NCI-H2107 treated with DMSO at 0.1 percent for 48 hours (cell line): ENCODE results near the gene PTPRN.
A peak's percentile ranks its signal among the peaks of the same experiment; 100 is the strongest.
"Not testable (repeated sequence)": the region's sequence is repeated elsewhere in the genome, so short reads cannot be mapped to it uniquely, and the experiment has no call there.

Source experiments
- DNase-seq: peaks from one replicate; lab custom pipeline; 2025; ENCODE audit not compliant: unreplicated experiment; lab: John Stamatoyannopoulos, UW

The PTPRN gene

DNA sequence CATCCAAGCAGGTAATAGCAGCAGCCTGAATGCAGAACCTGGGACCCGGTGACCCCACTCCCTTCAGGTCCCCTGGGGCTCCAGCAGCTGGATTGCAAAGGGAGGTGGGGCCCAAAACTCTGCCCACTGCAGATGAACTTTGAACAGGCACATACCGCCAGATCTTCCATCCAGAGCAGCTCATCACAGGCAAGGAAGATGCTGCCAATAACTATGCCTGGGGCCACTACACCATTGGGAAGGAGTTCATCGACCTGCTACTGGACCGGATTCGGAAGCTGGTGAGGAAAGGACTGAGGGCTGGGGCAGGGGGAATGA is 39.2 kb downstream of the PTPRN start:
- no peak for DNase-seq

DNA sequence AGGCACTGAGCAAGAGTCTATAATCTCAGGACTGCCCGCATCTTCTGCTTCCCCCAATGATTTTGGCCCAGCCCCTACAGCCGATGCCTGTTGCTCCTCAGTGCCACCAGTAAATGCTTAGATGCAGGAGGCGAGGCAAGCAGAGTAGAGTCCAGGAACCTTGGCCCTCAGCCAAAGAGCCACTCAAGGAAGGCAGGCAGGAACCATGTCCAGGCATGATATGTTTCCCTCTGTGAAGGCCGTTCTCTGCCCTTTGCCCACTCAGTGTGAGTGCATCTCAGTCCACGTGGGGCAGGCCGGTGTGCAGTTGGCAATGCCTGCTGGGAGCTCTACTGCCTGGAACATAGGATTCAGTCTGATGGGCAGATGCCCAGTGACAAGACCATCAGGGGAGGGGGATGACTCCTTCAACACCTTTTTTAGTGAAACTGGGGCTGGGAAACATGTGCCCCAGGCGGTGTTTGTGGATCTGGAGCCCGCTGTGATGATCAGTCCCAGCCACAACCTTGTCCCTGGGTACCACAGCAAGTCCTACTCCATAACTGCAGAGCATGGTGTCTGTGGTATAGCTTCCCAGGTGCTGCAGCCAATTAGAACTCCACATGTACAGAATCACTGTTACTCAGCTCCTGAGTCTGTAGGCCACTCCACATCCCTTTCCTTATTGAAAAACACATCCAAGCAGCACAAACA is 39.7 kb downstream of the PTPRN start:
- no peak for DNase-seq

DNA sequence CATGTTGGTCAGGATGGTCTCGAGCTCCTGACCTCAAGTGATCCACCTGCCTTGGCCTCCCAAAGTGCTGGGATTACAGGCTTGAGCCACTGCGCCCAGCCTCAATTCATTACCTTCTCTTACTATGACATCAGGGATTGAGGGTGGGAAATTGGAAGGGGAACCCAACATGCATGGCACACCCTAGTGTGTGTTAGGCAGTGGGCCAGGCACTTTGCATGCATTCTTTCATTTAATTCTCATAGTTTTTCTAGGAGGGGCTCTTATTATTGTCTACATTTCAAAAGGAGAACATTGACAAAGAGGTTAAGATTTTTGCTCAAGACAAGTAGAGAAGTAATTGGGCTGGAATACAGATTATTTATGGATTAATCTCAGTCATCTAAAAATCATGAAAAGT is 40.9 kb downstream of the PTPRN start:
- no peak for DNase-seq

DNA sequence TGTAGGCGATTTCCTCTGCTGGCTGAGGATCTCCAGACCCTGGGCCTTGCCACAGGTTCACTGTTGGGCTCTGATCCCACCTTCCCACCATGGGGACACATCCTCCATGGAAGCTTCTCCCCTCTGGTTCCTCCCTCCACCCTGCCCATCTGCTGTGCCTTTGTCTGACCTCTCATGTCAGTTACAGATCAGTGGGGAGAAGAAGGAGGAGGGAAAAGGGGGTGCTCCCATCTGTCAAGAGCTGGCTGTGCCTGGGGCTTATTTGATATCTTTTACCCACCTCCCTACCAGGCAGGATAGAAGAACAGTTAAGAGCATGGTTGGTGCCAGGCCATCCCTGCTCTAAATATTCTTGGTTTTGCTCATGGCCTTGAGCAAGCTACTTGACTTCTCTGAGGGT is 42.3 kb downstream of the PTPRN start:
- DNase-seq: no peak

DNA sequence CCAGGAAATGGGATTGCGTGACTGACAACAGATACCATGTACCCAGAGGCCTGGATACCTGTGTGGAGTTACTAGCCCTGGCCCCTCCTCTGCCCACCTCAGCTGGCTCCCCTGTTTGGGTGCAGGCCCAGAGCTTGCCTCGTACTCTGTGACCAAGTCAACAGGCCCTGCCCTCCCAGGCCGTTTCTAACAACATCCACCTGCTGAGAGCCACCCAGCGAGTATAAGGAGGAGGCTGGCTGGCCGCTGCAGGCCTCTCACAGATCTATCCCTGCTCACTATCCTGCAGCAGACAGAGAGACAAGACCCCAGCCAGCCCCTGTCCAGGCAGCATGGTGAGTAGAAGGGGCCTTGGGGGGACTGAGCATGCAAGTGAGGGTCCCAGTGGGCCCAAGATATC is 43.0 kb downstream of the PTPRN start:
- no peak for DNase-seq

DNA sequence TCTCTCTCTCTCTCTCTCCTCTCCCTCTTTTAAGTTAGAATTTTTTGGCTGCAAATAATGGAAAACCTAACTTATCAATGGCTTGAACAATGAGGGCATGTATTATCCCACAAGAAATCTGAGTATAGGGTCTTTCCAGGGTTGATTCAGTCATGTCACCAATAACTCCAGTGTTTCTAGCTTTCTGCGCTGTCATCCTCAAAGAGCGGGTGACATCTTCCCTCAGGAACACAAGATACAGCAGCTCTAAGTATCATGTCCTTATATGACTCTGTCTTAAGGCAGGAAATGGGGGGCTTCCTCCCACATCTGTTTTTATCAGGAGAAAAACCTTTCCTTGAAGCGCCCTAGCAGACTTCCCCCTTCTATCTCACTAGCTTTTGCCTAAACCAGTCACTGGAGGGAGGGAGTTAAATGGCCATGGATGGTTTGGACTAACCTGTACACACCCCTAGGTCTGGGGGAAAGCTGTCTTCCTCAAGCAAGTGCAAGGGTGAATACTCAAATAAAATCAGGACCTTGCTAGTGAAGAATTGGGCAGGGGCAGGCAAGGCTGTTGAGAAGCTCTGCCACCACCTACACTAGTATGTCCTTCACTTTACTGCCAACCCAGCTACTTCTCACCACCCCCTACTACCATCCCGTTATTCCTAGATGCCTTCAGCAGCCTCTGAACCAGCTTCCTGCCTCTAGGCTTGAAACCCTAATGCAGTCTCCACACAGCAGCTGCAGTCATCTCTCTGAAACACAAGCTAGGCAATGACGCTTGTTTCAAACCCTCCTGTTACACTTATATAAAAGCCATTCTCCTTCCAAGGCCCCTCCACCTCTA is 48.0 kb downstream of the PTPRN start:
- no peak for DNase-seq

DNA sequence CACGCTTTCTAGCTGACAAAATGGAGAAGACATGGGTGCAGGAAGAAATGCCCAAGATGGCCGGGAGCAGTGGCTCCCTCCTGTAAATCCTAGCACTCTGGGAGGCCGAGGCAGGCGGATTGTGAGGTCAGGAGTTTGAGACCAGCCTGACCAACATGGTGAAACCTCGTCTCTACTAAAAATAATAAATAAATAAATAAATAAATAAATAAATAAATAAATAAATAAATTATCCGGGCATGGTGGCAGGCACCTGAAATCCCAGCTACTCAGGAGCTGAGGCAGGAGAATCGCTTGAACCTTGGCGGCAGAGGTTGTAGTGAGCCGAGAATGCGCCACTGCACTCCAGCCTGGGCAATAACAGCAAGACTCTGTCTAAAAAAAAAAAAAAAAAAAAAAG is 50.3 kb downstream of the PTPRN start:
- DNase-seq: not testable (repeated sequence)

DNA sequence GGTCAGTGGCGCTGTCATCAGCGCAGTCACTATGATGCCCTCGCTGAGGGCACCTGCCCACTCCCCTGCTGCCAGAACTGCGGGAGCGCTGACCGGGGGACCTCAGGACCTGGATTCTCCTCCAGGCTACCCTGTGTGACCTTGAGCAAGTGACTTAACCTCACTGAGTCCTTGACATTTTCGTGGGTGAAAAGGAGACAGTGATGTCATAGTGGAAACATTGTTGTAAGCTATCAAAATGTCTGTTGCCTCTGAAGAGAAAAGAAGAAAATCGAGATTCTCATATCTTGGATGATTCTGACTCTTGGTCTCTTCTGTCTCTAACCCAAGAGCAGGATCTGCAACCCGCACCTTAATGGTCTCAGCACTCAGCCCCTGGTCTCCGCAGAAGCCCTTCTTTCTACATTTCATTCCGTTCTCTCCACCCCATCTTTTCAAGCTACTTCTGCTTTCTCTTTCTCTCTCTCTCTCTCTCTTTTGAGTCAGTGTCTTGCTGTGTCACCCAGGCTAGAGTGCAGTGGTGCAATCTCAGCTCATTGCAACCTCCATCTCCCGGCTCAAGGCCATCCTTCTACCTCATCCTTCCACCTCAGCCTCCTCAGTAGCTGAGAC is 54.5 kb downstream of the PTPRN start:
- DNase-seq: no peak

DNA sequence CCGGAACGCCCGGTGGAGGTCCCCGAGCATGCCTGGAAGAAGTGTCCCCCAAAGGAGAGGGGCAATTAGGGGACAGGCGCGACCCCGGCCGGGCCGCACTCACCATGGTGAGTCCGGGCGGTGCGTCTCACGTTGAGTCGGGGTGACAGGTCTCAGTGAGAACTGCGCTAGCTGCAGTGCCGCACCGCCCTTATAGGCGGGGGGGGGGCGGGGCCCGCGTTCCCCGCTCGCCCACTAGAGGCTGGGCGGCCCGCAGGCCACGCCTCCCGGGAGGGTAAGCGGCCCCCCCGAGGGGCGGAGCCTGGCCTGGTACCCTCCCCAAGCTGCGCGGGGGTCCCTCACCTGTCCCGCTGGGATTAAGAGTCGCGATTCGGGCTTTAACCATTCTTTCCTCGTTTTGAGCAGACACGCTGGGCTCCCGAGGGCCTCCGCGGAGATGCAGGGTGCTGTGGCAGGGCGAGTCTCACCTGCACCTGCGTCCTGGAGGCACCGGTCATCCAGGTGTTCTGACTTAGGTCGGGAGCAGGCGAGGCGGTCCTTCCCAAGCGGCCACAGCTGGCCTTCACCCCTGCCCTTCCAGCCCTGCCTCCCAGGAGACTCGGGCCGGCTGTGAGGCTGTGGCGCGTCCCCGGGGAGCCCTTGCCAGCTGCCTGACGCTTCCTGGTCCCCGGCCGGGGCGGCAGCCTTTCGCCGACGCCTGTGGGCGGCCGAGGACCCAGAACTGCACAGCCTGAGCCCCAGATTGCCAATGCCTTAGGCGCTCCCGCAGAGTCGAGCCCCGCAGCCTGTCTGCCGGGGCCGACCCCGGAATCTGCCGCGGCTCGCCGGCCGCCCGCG is 55.2 kb downstream of the PTPRN start, which contains the start of gene TUBA4A:
Gene TUBA4A (minus strand): TSS at position 166 of the 837 bp plus-strand sequence. CDS start 60 bp downstream, at position 106.
- peak; percentile 9 for DNase-seq

DNA sequence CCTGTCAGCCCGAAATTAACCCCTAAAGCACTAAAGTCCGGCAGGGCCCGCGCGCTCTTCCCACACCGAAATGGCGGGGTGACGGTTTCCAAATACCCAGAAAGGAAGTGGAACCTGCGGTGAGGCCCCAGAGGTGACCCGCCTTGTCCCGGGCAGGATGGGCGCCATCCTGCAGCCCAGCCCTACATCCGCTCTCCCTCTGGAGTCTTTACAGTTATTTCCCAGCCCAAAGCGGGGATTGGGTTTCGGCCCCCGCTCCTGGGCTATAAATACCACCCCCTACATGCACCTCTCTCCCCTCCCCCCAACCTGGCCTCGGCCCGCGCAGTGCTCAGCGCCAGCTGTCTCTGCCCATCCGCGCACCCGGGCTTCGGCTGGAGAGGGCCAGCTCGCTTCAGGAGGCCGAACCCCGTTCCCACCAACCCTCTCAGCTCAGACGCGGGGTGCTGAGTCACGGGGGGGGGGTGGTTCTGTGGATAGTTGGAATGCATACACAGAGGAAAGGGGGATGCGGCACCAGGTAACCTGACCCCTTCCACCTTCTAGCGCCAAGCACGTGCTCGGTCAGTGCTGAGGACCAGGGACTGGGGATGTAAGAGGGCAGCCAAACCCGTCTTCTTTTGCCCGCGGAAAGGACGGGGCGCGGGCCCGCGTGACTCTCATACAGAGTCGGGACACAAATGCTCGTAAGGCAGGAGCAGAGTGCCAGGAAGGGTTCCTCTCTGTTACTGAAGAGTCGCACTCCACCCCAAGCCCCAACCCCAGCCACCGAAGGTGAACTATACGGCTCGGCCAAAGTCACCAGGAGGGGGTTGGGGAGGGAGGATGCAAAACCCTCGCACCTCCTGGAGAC is 56.1 kb downstream of the PTPRN start, which contains the start of gene TUBA4B:
Gene TUBA4B (plus strand): TSS at position 344 of the 853 bp plus-strand sequence. CDS start 165 bp downstream, at position 509.
- DNase-seq: no peak

DNA sequence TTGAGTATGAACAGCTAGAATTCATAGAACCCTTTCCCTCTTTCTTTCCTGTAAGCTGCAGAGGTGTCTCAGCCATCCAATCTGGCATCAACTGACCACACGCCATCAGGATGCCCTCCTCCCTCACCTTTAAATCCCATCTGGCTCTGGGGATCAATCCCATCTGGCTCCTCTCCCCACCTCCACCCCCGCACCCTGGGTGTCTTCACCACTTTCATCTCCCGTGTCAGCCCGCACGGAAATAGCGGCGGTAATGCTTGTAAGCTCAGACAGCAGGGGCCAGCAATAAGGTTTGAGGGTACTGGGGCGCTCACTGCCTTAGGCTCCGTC is 56.7 kb downstream of the PTPRN start:
- DNase-seq: peak; percentile 37

DNA sequence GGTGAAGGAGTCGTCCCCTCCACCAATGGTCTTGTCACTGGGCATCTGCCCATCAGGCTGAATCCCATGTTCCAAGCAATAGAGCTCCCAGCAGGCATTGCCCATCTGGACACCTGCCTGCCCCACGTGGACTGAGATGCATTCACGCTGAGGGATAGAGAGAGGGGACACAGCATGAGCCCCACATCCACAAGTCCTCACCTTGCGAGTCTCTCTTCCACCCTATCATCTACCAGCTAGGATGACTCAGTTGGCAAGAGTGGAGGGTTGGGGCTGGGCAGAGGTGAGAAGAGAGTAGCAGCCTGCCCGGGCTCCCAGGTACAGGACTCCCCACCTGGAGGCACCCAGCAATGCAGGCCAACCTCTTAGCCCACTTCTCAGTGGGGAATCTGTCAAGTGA is 57.1 kb downstream of the PTPRN start:
- no peak for DNase-seq

DNA sequence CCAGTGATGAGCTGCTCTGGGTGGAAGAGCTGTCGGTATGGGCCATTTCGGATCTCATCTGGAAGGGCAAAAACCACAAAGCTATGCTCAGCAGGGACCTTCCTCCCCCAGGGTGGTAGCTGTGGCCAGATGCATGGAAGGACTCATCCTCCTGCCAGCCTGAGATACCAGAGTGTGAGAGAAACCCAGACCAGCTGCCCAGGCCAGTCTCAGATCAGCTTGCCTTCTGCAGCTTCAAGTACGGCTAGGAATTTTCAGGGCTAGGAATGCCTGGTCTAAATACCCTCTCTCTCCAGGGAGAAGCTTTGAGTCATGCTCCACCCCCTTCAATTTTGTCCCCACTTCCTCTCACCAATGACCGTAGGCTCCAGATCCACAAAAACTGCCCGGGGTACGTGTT is 57.5 kb downstream of the PTPRN start:
- DNase-seq: no peak

DNA sequence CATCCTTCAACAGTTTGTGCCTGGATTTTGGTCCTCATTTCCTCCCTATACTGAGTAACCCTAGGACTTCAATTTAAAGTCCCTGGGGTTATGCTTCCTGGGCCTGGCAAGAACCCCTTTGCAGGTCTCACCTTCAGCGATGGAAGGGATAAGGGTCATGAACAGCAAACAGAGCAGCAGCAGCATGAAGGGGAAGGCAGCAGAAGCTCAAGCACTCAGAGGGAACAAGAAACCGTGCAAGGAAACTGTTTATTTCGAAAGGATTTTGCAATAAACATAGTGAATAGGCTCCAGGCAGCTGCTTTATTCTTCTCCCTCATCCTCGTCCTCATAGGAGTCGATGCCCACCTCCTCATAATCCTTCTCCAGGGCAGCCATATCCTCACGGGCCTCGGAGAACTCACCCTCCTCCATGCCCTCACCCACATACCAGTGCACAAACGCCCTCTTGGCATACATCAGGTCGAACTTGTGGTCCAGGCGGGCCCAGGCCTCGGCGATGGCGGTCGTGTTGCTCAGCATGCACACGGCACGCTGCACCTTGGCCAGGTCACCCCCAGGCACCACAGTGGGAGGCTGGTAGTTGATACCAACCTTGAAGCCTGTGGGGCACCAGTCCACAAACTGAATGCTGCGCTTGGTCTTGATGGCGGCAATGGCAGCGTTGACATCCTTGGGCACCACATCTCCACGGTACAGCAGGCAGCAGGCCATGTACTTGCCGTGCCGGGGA is 59.0 kb downstream of the PTPRN start:
- DNase-seq: no peak

DNA sequence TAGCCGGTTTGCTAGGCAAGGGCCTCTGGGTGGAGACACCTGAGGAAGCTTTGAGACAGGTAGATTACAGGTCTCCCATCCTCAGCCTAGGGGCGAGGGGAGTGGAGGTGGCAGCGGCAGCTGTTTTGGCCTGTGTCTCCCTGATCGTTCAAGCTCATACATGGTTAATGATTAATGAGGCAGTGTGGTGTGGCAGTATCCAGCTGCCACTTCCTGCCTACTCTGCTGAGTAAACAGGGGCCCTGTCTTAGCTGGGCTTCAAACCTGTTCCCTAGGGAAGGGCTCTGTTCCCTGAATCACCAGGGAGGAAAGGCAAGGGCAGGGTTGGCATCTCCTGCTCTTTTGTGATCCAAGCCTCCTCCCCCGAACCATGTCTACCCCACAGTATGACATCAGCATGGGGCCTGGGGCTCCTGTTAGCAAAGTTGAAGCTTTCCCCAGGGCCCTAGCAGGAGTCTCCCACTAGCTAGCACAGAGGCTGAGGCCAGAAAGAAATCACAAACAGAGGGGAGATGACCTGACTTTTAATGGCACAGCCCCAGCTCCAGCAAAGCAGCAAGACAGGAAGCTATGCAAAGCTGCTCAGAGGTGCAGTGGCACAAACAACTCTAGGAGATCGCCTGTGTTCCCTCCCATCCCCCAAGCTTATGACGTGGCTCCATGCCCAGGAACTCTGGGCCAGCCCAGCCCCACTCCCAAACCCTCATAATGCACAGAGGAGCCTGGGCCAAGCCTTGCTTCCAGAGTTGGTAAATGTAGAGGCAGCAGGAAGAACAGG is 59.8 kb downstream of the PTPRN start:
- peak; percentile 73 for DNase-seq

DNA sequence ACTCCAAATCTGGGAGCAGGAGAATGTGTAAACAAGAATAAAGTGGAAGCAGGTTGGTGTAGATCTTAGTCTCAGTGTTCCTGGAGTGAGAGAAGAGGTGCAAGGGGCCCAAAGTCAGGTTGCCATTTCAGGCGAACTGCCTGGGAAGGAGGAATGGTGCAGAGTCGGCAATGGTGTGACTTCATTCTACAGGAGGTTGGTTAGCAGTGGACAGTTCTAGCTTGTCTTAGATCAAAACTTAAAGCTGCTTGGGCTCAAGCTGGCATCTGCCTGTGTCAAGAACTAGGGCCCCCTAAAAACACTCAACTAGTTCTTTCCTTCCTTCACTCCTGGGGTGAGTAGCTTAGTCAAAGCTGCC is 60.4 kb downstream of the PTPRN start:
- DNase-seq: no peak

DNA sequence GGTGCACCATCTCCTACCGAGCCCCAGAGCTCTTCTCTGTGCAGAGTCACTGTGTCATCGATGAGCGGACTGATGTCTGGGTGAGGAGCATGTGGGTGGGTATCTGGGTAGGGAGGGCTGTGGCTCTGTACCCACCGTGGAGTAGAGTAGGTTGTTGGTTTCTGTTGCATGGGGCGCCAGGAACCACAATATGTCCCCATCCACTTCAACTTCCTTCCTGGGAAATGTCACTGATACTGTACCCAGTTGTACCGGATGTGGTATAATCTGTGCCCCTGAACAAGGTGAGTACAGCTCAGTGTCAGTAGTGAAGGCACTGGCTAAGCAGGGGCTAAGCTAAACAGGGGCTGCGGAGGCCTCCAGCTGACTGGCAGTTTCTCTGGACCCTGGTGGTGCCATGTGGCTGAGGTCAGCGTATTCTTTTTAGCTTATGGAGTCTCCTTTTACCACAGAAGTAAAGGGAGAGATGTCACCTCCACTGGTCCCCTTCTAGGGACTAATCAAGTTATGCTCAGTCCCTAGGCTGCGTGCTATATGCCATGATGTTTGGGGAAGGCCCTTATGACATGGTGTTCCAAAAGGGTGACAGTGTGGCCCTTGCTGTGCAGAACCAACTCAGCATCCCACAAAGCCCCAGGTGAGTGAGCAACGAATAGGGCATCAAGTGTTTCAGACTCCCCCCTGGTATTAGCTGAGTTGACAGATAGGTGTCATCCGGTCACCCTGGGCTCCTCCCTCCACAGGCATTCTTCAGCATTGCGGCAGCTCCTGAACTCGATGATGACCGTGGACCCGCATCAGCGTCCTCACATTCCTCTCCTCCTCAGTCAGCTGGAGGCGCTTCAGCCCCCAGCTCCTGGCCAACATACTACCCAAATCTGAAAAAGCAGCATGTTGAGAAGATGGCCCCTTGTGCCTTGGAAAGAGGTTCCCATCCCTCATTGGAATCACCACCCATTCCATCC is 61.2 kb downstream of the PTPRN start:
- DNase-seq: no peak

DNA sequence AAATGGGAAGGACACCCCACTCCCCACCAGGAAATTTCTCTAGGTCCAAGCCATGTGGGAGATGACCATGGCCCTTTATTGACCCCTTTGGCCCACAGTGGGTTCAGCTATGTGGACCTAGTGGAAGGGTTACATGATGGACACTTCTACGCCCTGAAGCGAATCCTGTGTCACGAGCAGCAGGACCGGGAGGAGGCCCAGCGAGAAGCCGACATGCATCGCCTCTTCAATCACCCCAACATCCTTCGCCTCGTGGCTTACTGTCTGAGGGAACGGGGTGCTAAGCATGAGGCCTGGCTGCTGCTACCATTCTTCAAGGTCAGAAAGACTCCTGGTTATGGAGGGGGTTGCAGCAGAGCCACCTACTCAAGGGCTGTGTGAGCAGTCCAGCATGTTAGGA is 62.6 kb downstream of the PTPRN start:
- no peak for DNase-seq
